ENCODE results near the gene MAML1. TPM values are rescaled to one million over a fixed set of nuclear protein-coding genes. Genes with fewer than 3 reads are reported as not detected.
A peak's percentile ranks its signal among the peaks of the same experiment; 100 is the strongest.

MAML1 gene
- total RNA-seq, 4 donors from 2014 or later, result 16.6 to 29.0 (median 17.9) TPM

GRCh38 chr5:179819296-179820126 is 86.9 kb downstream of the MAML1 start:
- no peaks in the 10 kb centered on the region for H3K9me3 ChIP-seq
- peak overlapping the region; percentile 98 to 100 (median 100) for H3K27ac ChIP-seq
- H3K4me1 ChIP-seq, result peaks cover 59 to 75% (median 59%) of the 10 kb centered on the region in 3 donors
- no peak for TF ChIP-seq CTCF (IDR thresholded peaks at IDR 0.05)
- TF ChIP-seq POLR2A (IDR thresholded peaks at IDR 0.05), result no peak
- H3K27me3 ChIP-seq, result no peaks in the 10 kb centered on the region
- intact Hi-C loops (cut with DNase I), result no loop called here
- peak overlapping the region; percentile 76 to 100 (median 94) for H3K4me3 ChIP-seq
- DNase-seq, result no peak
- 25% methylated on average over 14 of the region's 26 CpGs; no CpG with 5 or more reads in 1 of the 2 donors for WGBS, 2 donors
- peaks cover 10 to 23% (median 12%) of the 10 kb centered on the region in 3 donors for H3K36me3 ChIP-seq

- H3K27me3 ChIP-seq, result no peaks in the 10 kb centered on the region
- H3K9me3 ChIP-seq, result no peaks in the 10 kb centered on the region
- intact Hi-C loops (cut with DNase I), result no loop called here
- no peak for DNase-seq
- 18 to 44% methylated on average over 3 to 10 of the region's 12 CpGs for WGBS, 2 donors
- H3K4me3 ChIP-seq, result peak overlapping the region; percentile 76 to 100 (median 94)
- peak overlapping the region; percentile 98 to 100 (median 100) for H3K27ac ChIP-seq
- H3K4me1 ChIP-seq, result peaks cover 60 to 81% (median 60%) of the 10 kb centered on the region in 3 donors
- no peak for TF ChIP-seq CTCF (IDR thresholded peaks at IDR 0.05)
- TF ChIP-seq POLR2A (IDR thresholded peaks at IDR 0.05), result no peak
- H3K36me3 ChIP-seq, result peaks cover 16 to 29% (median 16%) of the 10 kb centered on the region in 3 donors
Measured at GRCh38 chr5:179820127-179820482, 87.5 kb downstream of the MAML1 start.

GRCh38 chr5:179820483-179821297 is 88.1 kb downstream of the MAML1 start, which contains the start of gene SQSTM1:
TSS of gene SQSTM1 (plus strand) at chr5:179820905. CDS start at chr5:179820937, 32 bp downstream.
- DNase-seq, result no peak
- H3K27me3 ChIP-seq, result no peaks in the 10 kb centered on the region
- WGBS, 2 donors, result no CpG with 5 or more reads among the region's 81 CpGs
- peak within 1 kb of the TSS; percentile 76 to 100 (median 94) for H3K4me3 ChIP-seq
- peaks cover 60 to 87% (median 60%) of the 10 kb centered on the region in 3 donors for H3K4me1 ChIP-seq
- intact Hi-C loops (cut with DNase I), result no loop called here
- no peaks in the 10 kb centered on the region for H3K9me3 ChIP-seq
- H3K36me3 ChIP-seq, result peaks cover 22 to 35% (median 22%) of the 10 kb centered on the region in 3 donors
- TF ChIP-seq POLR2A (IDR thresholded peaks at IDR 0.05) (peak in 3 of 4 donors; percentile 49 to 100 (median 99)), CTCF (IDR thresholded peaks at IDR 0.05) (peak in 2 of 6 experiments; percentile 20 to 54)
- H3K27ac ChIP-seq, result peak within 1 kb of the TSS; percentile 98 to 100 (median 100)

- H3K36me3 ChIP-seq, result peaks cover 28 to 43% (median 30%) of the 10 kb centered on the region in 3 donors
- peaks cover 58 to 90% (median 64%) of the 10 kb centered on the region in 3 donors for H3K4me1 ChIP-seq
- no peaks in the 10 kb centered on the region for H3K9me3 ChIP-seq
- peak in 1 of 6 experiments; percentile 18 for TF ChIP-seq CTCF (IDR thresholded peaks at IDR 0.05)
- TF ChIP-seq POLR2A (IDR thresholded peaks at IDR 0.05), result peak in 3 of 4 donors; percentile 74 to 89 (median 86)
- H3K27ac ChIP-seq, result peak overlapping the region; percentile 98 to 100 (median 100)
- no peaks in the 10 kb centered on the region for H3K27me3 ChIP-seq
- 0 to 5% methylated on average over 2 of the region's 54 CpGs for WGBS, 2 donors
- peak overlapping the region; percentile 76 to 100 (median 94) for H3K4me3 ChIP-seq
- intact Hi-C loops (cut with DNase I), result no loop called here
- peak; percentile 71 for DNase-seq
Measured at GRCh38 chr5:179821298-179822058, 88.9 kb downstream of the MAML1 start.
